Measurements from ENCODE around the gene LRRC27.
A peak's percentile ranks its signal among the peaks of the same experiment; 100 is the strongest.
"Not testable (repeated sequence)": the region's sequence is repeated elsewhere in the genome, so short reads cannot be mapped to it uniquely, and the experiment has no call there.

LRRC27 gene

GRCh38 chr10:132301371-132302330, 30.3 kb upstream of the LRRC27 start:
- no peak for DNase-seq

DNA sequence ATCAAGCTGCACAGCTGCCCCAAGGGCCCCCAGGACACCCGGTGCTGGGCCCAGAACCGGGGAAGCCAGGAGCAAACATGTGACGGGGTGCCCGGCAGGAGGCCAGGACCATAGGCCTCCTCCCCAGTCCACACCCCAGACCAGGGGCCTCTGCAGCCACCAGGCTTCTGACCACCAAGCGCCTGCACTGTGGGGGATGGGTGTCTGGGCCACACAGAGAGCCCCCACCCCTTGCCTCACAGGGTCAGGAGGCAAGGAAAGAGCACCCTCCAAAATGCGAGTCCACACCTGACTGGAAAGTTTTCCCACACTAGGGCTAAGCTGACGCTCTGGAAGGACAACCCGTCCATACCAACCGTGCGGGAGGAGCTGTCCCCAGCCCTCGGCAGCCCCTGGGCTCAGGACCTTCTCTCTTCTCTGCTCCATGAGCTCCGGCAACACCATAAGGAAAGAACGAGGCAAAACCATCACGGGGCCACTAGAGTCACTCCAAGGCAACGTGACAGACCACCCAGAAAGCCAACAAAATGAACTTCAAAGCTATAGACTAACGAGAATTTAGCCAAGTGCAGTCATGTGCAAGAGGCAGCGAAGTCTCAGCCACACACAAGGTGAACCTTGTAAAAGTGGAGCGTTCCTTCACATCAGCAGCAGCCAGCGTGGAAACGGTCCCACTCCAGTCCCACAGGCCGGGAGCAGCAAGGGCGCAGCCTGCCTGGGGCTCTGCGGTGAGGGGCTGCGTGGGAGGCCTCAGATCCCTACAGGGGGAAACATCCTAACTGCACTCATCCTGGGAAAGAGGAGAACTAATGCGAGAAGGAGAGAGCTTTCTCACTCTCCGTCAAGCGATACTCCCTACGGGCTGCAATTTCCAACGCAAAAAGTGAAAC, 29.3 kb upstream of the LRRC27 start:
- no peak for DNase-seq

DNA sequence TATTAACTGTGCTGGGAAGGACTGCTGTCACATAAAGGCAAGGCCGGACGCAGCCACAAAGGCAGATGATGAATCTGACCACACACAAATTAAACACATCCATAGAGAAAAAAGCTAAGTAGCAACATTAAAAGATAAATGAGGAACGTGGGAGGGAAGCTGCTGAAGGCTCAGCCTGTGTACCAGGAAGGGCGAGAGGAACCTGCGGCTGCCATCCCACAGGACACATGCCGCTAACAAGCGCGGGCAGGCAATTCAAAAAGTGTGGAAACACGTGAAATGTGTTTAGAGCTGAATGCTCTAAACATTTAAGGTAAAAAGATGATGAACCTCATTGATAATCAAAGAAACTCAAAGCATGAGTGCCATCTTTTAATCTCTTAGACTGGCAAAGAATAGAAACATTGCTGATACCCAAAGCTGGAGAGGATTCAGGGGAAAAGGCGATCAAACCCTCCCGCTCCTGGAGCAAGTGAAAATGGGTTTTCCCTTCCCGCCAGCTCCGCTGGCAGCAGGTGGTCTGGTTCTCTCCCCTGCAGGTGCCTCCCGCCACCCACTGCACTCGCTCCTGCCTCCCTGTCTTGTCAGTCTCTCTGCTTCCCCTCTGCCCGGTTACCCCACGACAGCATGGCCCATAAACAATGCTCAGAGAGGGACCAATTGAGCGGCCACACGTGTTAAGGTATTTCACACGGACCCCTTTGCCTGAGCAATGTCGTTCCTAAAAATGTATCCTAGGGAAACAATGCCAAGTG, 28.5 kb upstream of the LRRC27 start:
- DNase-seq = no peak

DNA sequence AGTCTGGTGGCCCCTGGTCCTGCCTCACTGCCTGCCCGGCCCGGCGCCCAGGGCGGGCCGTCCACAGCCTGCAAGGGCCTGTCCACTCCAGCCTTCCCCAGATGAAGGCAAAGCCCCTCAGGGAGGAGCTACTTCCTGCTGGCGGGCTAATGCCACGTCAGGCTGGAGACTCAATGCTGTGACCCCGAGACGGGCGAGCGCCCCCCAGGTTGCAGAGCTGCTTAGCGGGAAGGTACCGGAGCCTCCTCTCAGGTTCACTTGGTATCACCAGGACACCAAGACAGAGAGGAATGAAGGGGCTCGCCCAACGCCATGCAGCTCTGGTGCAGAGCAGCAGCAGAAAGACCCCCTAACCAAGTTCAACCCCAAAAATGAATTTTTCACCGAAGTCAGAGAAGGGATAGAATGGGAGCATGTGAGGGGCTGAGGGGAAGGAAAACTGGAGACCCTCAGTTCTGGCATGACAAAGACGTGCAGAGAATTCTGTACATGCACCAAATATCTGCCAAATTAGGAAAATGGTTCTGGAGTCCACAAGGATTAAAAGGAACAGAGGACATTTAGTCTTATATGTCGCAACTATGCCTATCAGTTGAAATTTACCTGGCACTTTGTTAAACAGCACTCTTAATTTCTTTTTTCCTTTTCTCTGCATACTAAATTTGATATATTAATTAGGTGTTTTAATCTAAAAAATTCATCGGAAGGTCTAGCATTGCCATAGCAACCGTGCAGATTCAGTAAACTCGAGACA, 27.1 kb upstream of the LRRC27 start:
- no peak for DNase-seq

DNA sequence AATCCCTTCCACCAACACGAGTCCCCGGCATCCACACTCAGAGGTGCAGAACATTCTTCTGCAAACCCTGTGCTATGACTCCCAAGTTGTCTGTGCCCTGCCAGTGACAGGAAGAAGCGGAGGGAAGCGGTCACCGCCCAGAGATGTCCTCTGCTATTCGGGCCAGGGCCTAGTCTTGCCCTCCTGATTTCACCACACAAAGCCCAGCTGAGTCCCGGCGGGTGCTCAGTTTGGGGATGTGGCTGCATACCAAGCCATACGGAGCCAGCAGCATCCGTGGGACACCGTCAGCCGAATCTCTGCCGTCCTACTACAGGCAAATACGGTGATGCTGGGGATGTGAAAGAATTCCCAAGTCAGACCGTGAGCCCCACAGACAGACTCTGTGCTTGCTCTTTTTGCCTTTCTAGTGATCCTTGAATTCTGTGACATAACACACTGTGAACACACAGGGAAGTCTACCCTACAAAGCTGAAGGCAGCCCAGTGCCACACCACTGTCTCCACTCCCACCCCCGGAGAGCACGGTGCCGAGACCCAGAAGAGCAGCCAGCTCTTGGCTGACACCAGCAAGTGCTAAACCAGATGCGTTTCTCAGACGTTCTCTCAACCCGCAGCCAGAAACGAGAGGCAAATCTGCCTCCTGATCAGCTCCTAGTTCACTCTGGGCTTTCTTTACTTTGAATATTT, 26.2 kb upstream of the LRRC27 start:
- DNase-seq = no peak

DNA sequence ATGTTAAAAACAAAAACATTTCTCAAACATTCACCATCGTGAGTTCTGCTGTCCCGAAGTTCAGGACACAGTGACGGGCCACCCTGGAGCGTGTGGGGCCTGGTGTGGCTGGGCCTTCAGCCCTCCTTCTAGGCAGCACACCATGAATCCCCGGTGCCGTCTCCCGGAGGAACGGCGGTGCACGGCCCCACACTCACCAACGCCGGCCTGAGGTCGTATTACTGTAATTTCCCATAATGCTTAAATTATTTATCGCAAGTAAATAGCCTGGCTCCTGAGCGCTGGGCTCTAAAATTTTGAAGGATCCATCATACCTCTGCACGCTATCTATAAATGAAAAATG, 25.7 kb upstream of the LRRC27 start:
- no peak for DNase-seq

- no peak for DNase-seq
These were observed 24.9 kb upstream of the LRRC27 start for GRCh38 chr10:132306864-132307751.

- peak; percentile 90 for DNase-seq
These were observed 24.0 kb upstream of the LRRC27 start, which contains the start of gene STK32C for GRCh38 chr10:132307823-132308586. TSS of gene STK32C (minus strand) at chr10:132307950. CDS start at chr10:132307833, 117 bp downstream.

- DNase-seq = no peak
These were observed 23.2 kb upstream of the LRRC27 start for GRCh38 chr10:132308587-132309470.

DNA sequence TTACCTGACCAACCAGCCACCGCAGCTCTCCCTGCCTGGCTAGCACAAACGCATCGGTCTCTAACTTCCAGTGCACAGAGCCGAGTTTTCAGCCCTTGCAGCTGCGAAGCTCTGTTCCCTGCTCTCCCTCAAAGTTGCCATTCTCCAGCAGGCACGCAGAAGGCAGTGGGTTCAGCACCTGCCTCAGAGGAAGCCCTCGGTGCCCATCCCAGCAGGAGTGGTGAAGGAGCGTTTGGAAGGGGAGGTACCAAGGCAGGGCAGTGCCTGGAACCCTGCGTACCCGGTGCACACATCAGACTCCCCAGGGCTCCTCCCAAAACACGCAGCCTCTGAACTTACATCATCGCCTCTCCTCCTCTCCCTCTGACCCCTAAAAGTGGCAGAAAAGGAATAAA, 22.5 kb upstream of the LRRC27 start:
- DNase-seq = no peak

DNA sequence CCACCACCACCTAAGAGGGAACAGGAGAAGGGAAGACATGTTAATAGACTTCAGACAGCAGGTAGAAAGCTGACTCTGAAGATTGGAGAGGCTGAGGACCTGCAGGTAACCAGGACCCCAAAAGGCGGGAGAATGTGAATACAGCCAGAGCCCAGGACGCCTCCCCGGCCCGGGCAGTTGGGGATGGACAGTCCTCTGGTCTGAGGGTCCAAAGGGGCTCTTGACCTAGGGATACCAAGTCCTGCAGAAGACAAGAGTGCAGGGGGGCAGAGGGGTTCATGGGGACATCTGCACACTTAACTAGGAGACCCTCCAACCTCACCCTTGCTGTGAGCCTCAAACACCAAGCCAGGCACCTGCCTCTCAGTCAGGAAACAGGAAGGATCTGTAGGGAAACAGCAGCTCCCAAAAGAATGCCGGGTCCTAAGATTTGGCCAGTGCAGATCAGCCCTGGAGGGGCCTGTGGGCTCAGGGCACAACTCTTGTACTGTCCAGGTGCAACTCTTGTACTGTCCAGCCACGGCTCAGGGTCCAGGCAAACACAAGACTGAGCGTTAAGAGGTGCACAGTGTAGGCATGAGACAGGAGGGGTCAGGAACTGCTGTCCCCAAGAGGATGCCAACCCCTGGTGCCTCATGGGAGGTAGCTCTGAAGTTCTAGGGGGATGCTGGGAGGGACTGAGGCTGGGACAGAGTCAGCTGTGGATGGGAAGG, 22.0 kb upstream of the LRRC27 start:
- DNase-seq = no peak

GRCh38 chr10:132310701-132311337, 21.2 kb upstream of the LRRC27 start:
- no peak for DNase-seq

- DNase-seq = no peak
These were observed 20.6 kb upstream of the LRRC27 start for GRCh38 chr10:132311338-132311939.

- DNase-seq = no peak
These were observed 18.7 kb upstream of the LRRC27 start for GRCh38 chr10:132313305-132313704.

DNA sequence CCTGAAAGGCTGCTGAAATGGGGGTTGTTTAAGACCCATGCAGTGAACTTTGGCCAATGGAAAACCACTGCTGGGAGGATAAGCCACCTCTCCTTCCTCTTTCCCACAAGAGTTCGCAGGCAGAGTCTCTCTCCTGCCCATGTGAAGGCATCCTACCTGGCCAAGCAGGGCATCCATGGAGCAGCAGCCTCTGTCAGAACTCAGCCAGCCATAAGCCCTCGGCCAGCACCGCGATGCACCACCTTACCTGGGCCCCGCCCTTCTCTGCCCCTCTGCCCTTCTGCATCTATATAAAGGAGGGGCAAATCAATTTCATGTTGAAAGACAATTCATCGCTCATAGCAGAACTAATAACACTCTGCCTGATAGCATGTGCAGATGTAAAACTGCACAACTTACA, 18.1 kb upstream of the LRRC27 start:
- no peak for DNase-seq

DNA sequence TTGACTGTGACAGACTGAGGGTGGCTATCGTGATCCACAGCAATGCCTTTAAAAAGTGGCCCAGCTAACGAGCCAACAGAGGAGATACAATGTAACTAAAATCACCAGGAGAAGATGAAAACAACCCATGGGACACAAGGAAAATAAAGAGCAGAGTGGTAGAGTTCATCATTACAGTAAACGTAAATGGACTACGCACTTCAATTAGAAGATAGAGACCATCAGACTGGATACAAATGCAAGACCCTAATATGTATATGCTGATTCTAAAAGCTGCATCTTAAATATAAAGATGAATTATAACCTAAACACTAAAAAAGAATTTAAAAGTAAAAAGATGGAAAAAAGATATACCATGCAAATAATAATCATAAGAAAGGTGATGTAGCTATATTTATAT, 17.7 kb upstream of the LRRC27 start:
- no peak for DNase-seq

GRCh38 chr10:132314881-132315280, 17.1 kb upstream of the LRRC27 start:
- DNase-seq = not testable (repeated sequence)
